Inflammatory macrophage treated with lipopolysaccharide for 4 hours (primary cell): ENCODE results near the gene UFD1.

ENCODE experiments used
- DNase-seq: peaks from one replicate; pipeline ENCODE4 v3.0.0-alpha.2; 2020

The UFD1 gene

DNA sequence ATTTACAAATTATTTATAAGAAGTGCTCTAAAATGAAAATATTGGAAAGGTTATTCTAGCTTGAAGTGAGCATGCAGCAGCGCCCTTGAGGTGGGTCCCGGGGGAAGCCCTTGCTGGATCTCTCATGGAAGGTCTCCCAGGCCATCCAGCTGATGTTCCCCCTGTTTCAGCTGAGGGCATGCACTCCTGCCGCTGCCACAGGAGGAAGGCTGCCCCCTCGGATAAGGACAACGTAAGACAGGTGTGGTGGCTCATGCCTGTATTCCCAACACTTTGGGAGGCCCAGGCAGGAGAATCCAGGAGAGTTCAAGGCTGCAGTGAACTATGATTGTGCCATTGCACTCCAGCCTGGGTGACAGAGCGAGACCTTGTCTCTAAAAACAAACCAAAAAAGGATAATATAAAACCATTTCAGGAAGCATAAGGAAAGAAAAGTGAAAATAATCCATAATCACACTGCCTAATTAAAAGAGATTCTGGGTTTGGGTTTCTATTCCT lies 15.7 kb upstream of the UFD1 start:
- no peak for DNase-seq

DNA sequence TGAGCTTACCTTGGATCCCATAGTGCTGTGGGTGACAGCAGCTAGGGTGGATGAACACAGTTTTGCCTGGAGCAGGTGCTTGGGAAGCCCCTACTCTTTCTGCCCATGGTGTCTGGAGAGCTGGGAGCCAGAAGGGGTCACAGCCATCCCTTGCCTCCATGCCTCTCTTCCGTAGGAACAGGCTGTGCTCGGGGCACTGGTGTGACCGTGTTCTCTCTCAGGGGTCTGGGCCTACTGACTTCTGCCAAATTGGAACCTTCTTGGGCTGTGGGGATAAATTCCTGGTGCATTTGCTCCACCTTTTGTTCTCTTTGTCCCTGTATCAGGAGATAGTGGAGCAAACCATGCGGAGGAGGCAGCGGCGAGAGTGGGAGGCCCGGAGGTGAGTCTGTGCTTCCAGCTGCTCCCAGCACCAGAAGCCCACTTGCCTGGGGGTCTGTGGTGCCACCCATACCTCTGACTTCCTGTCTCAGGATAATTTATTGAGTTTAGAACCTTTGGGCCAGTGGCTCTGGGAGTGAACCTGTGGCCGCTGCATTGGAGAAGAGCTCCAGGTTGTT lies 15.1 kb upstream of the UFD1 start:
- no peak for DNase-seq

DNA sequence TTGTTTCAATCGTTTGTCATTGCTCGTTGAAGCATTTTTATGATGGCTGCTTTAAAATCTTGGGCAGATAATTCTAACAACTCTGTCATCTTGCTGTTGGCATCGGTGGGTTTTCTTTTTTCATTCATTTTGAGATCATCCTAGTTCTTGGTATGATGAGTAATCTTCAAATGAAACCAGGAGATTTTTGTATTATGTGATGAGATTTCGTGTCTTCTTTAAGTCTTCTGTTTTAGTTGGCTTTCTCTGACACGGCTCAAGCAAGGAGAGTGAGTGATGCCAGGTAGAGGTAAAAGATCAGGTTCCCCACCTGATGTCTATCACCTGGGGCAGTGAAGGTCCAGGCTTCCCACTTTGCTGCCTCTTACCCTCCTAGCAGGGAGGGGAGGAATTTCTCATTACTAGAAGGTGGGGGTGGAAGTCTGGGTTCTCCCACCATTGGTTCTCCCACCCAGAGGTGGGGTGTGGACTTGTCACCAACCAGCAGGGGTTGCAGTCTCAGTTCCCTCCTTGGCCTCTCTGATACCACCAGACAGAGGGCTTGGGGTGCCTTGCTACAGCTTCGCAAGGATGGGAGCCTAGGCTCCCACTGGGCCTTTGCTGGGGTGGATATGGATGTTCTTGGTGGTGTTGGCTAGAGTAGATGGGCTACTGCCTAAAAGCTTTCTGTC lies 13.6 kb upstream of the UFD1 start:
- no peak for DNase-seq

DNA sequence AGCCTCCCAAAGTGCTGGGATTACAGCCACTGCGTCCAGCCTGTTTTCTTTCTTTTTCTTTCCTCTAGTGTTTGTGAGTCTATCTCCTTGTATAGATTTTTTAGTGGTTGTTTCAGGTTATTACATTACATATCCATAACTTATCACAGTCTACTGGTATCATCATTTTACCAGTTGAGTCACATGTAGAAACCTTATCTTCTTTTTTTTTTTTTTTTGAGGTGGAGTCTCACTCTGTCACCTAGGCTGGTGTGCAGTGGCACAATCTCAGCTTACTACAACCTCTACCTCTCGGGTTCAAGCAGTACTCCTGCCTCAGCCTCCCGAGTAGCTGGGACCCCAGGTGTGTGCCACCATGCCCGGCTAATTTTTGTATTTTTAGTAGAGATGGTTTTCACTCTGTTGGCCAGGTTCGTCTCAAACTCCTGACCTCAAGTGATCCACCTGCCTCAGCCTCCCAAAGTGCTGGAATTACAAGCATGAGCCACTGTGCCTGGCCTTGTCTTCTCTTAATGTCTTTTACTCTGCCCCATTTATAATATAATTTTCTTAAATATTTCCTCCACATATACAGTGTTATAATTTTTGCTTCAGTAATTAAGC lies 11.7 kb upstream of the UFD1 start:
- DNase-seq, result no peak

DNA sequence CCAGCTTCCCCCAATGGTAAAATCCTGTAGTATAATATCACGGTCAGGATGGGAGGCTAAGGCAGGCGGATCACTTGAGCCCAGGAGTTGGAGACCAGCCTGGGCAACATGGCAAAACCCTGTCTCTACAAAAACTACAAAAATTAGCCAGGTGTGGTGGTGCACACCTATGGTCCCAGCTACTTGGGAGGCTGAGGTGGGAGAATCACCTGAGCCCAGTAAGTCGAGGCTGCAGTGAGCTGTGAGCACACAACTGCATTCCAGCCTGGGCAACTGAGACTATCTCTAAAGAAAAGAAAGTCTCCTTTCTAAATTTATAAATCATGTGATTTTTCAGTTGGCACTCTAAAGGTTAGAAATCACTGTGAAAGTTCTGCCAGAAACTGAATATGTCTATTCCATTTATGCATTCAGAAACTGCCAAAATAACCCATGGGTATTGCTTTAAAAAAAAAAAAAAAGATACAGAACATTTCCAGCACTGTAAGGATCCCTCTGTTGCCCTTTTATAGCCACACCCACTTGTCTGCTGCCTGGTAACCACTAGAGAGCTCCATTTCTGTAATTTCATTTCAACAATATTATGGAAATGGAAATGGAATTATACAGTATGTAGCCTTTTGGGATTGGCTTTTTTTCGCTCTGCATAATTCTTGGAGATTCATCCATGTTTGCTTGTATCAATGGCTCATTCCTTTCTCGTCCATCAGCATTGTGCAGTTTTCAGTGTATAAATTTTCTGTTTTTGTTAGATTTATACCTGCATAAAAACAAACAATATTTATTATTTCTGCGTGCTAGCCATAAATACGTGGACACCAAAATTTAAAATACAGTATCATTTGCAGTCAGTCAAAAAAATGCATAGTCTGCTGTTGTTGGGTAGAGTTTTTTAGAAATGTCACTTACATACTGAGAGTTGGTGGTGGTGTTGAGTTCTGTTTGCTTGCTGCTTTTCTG lies 10.2 kb upstream of the UFD1 start:
- DNase-seq, result no peak

DNA sequence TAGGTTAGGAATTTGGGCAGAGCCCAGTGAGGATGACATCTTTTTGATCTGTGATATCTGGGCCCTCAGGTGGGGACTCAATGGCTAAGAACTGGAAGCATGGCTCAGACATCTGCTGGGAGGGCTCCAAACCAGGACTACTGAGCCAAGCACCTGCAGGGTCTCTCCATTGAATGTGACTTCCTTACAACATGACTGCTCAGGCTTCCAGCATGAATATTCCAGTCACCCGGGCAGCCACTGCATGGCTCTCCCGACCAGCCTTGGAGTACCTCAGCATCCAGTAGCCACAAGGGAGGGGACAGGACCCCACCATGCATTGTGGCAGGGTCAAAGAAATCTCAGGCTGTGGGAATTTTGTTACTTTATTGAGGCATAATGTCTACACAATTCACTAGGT lies 9.3 kb upstream of the UFD1 start:
- DNase-seq, result no peak

DNA sequence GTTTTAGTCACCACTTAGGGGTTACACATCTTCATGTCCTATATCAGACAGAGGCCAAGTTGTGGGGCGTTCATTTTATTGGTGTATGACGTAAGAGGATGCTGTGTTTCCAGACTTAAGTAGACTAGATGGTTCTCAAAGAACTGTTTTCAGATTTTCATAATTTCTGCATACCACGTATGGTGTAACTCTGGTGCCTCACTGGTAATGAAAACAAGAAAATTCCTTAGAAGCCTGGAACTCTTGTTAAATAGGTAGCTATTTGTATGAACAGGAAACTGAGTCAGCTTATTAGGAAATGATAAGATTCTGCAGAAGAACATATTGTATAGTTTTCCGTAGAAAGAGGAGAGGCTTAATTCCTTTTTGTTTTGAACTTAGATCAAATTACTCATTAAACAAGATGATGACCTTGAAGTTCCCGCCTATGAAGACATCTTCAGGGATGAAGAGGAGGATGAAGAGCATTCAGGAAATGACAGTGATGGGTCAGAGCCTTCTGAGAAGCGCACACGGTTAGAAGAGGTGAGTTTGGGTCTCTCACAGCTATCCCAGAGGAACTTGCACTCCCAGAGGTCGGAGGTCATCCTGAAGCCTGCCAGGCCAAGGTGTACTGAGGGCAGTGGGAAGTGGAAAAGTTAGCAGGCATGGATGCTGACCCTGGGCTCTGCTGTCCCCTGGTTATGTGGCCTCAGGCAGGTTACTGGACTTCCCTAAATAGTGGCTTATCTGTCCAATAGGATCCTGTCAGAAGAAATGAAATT lies 4.7 kb upstream of the UFD1 start:
- no peak for DNase-seq

DNA sequence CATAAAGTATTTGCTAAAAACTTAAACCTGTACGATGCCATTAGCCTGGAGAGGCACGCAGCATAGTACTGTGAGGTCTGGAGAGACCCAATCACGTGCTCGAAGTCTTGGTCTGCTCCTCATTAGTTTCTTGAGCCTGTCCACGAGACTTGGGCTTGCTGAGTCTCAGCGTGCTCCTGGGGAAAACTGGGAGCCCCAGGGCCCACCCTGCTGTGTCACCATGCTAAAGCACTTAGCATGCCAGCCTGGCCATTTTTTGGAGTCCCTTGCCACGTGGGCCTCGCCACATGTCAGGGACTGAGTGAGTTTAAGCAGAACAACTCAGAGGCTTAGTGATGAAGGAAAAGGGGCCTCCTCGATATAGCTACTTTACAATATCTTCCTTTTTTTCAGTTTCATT lies 3.3 kb upstream of the UFD1 start:
- no peak for DNase-seq

DNA sequence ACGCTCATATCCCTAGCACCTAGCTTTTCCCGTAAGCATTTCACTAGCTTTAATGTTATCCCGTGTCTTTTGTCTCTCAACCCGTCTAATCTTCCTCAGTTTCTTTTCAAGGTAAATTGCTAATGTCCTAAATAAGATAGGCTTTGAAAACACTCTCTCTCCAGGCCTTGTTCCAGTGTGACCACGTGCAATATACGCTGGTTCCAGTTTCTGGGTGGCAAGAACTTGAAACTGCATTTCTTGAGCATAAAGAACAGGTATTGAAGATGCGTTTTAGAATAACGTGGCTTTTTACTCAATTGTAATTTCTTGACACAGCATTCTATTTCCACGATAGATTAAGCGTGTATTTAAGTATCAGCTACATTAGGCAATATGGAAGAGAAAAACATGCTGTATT lies 1.8 kb upstream of the UFD1 start:
- no peak for DNase-seq

DNA sequence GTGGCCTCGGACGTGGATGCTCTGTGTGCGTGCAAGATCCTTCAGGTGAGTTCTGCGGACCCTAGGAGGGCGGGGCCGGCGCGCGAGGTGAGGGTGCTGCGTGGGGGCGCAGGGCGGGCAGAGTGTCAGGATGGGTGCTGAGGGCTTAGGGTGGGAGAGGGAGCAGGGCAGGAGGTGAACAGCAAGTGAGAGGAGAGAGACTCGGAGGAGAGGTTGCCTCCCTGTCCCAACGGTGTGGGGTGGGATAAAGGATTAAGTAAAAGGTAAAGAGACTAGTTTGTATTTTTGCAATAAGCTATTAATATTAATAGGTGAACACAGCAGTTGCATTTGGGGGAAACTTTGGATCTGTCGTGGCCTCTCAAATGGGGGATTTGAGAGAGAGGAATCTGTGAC lies 1.2 kb upstream of the UFD1 start:
- DNase-seq, result no peak

DNA sequence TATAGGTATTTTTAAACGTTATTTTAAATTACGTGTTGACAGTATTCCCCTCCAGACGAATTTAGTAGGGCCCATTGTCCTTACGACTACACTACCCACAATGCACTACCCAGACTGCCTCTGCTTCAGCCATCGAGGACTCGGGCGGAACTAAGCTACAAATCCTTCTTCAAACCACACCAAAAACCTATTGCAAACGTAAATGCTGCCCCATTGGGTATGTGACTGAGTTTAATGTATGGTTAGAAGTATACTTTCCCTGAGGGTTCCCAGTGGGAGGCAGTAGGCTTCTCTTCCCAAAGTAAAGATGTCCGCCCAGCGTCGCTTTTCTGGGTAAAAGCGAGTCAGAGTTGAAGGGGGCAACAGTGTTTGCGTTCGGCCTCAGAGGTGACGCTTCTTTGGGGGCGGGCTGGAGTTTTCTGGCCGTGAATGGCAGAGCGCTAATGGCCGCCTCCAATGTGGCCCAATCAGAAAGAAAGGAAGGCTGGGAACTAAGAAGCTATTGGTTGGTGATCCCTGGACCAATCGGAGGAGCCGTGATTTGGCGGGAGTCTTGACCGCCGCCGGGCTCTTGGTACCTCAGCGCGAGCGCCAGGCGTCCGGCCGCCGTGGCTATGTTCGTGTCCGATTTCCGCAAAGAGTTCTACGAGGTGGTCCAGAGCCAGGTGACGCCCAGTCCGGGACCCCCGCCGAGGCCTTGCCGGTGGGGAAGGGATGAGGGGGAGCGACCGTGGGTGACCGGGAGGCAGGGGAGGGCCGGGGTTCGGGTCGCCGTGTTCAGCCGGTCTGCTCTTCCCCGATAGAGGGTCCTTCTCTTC lies 571 bp upstream of the UFD1 start, which contains the start of gene CDC45:
Gene CDC45, plus strand, starts transcription at position 566 of the 818 bp plus-strand sequence. Its CDS starts 49 bp downstream, at position 615.
- peak; percentile 99 for DNase-seq

DNA sequence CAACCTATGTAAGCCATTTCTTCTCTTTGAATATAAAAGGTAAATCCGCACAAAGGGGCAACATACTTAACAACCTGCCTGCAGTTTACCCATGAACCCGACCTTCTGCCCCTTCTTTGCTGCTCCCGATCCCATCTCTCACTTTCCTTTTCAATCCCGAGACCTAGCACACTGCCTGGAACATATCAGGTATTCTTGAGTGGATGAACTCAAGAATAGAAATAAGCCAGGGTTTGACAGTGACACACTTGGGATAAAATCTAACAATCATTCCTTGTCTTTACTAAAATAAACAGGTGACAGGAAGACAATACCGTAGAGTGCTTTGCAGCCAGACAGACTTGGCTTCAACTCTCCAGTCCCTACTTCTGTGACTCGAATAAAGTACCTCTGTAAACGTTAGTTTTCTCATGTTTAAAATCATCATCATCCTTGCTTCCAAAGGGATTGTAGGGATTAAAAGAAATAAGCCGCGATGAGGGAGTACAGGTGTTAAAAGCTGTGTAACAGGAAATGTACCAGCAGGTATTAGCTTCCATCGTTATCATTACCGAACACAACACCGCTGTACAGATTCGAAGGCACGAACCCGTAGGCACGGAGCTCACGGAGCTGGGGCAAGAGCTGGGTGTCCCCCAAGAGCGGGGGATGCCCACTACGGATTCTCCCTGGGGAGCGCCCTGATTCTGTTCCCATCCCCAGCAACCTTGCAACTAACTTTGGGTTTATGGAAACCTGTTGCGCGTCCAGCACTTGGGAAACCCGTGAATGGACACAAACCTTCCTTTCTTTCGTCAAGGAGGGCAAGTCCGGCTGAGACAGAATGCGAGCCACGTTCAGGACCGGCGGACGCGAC lies 720 bp downstream of the UFD1 start:
- DNase-seq, result no peak

DNA sequence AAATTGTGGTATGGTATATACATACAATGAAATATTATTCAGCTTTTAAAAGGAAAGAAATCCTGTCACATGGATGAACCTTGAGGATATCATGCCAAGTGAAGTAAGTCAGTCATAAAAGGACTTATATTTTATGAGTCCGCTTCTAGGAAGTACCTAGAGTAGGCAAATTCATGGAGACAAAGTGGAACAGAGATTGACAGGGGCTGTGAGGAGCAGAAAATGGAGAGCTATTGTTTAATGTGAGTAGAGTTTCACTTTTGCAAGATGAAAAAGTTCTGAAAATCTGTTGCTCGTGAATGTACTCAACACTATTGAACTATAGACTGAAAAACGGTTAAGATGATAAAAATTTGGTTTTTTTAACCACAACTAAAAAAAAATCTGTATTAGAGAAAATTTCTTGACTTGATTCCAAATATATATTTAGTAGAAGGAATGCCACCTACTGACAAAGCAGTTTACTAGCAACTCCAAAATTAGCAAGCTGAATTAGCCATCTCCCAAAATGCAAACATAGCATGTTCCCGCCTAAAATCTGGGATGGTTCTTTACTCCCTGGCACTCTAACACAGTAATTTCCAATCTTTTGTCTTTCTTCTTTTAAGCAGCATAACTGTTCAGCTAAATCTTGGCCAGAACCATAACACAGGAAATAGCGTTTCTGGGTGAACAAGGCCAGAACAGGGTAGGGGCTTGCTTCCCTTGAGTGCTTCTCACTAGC lies 1.5 kb downstream of the UFD1 start:
- no peak for DNase-seq

DNA sequence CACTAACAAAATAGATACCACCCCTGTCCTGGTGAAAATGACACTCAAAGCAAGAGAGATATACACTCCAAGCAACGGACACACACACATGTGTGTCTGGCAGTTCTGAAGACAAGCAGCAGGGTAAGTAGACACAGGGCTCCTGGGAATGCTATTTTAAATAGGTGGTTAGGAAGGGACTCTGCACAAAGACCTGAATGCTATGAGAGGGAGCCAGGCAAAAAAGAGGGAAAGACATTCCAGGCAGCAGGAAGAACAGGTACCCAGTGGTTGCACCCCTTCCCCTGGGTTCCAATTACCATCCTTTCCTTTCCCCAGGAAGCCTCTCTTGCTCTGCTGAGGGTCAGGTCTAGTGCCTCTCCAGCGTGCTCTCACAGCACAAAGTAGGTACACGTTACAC lies 3.0 kb downstream of the UFD1 start:
- no peak for DNase-seq

DNA sequence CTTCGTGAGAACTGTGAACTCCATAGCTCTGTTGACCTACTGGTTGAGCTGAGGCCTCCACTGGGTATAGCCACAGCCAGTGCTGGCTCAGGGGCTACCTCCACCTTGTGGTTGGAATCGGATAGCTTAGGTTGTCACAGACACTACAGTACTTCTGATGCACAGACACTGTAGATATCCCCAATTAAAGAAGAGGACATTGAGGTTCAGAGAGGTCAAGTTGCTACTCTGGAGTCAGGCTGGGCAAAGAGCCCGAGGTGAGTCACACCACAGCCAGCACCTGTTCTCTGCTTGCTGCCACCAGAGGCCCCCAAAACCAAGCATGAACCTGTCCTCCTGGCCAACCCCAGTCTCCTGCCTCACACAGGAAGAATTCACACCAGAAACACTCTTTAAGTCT lies 5.4 kb downstream of the UFD1 start:
- no peak for DNase-seq

DNA sequence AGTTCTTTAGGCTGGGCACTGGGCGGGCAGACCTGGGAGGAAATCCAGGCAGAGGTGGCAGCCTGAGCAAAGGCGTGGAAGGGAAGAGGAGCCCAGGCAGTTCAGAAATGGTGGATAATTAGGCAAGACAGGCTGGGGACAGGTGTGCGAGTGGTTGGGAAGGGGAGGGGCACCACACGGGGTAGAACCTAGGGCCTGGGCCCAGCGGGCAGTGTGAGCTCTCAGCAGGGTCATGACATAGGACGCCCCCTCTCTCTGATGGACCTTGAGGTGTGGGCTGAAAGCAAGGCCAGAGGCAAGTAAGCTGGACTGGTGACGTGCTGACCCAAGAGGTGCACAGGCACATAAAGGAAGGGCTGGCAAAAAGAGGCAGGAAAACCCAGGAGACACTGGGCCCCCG lies 6.8 kb downstream of the UFD1 start:
- DNase-seq, result no peak

DNA sequence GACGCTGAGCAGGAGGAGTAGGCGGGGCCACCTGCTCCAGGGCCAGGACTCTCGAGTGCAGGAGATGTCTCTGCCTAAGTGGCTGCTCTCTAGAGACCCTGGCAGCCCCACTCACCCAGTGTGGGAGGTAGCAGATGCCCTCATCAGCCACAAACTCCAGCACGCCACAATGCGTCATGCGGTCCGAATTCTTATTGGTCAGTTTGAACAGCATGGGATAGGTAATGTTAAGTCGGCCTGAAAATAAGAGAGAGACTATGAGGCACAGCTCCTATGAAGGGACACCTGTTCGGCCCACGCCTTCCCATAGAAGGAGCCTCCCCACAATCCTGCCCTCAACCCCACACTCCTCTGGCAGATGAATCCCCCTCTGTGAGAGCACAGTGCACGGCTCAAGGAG lies 7.4 kb downstream of the UFD1 start:
- DNase-seq, result no peak

DNA sequence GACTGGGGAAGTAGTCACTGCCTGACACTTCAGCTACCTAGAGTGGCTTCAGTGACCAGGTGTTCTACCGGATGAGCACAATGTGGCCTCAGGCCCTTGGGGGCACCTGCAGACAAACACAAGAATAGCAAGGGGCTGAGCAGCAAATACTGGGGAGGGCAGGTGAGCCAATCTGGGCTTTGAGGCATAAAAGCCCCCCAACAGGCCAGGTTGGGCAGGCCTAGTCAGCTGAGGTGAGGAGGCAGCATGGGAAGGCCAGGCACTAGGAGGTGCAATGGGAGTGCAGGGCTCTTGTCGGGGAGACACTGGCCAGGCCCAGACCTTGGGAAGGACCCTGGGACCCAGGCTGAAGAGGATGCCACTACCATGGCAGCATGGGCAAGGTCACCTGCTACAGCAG lies 9.0 kb downstream of the UFD1 start:
- no peak for DNase-seq

DNA sequence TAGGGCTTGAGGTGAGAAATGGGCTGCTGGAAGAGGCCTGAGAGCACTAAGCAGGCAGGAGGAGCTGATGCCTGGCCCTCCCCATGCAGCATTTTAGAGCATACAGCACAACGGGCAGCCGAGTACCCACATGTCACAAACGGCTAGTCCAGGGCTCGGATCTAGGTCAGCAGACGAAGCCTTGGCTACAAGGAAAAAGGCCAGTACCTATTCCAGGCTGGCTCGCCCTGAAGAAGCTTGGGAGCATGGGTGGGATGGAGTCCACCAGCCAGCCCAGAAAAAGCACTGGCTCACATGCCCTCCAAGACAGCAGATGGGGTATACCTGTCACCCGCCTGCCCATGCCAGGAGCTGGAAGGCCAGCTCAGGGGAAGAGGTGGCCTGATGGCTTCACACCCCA lies 9.6 kb downstream of the UFD1 start:
- no peak for DNase-seq

DNA sequence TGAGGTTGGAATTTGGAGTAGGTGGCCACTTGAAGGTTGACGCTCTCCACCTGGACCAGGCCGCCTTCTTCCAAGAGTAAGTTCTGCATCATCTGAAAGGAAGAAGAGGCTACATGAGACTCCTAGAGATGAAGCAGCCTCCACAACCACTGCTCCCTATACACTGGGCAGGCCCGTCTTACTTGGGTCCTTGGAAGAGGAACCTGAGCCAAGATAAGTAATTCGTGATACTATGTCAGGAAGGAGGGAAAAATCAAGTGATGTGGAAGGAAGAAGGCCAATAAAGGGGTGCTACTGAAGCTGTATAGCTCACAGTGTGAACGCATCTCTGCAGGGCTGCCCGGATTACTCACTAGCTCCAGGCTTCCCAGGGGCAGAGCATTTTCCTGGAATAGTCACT lies 11.1 kb downstream of the UFD1 start:
- no peak for DNase-seq
